HG03196 (cell line): ENCODE data around the gene KIF9.
"Not testable (repeated sequence)": the region's sequence is repeated elsewhere in the genome, so short reads cannot be mapped to it uniquely, and the experiment has no call there.

Experiments used
- ATAC-seq: cut with Tn5 transposase; IDR thresholded peaks from one replicate; pipeline ENCODE4 v1.9.1; 2021; ENCODE audit not compliant: unreplicated experiment

Gene KIF9

DNA sequence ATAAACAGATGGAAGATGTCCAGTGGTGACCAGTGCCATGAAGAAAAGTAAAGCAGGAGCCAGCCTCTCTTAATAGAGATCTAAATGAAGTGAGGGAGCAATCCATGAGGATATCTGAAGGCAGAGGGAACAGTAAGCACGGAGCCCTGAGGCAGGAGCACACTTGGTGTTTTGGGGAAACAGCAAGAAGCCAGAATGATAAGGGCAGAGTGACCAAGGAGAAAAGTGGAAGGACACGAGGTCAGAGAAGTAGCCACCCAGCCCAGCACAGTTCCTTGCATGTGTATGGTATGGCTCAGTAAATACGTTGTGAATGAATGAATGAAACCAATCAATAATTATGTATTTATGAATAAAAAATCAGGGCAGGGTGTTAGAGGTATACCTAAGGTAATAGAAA lies 11.8 kb upstream of the KIF9 start:
- ATAC-seq, result no peak

DNA sequence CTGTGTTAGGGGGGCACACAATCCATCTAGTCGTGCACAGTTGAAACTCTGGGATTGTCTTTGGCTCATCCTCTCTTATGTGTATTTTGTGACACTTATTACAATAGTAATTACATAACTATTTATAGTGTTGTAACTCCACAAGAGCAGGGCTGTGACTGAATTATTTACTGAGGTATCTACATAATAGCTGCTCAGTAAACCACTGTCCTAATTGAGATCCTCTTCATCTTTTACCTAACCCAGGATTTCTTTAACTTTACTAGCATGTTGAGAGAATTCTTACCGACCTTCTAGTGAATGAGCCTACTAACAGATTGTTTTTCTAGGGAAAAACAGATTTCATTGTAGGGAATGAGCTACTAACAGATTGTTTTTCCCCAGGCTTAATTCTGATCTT lies 11.2 kb upstream of the KIF9 start:
- no peak for ATAC-seq

GRCh38 chr3:47291754-47292420 lies 9.3 kb upstream of the KIF9 start:
- not testable (repeated sequence) for ATAC-seq

DNA sequence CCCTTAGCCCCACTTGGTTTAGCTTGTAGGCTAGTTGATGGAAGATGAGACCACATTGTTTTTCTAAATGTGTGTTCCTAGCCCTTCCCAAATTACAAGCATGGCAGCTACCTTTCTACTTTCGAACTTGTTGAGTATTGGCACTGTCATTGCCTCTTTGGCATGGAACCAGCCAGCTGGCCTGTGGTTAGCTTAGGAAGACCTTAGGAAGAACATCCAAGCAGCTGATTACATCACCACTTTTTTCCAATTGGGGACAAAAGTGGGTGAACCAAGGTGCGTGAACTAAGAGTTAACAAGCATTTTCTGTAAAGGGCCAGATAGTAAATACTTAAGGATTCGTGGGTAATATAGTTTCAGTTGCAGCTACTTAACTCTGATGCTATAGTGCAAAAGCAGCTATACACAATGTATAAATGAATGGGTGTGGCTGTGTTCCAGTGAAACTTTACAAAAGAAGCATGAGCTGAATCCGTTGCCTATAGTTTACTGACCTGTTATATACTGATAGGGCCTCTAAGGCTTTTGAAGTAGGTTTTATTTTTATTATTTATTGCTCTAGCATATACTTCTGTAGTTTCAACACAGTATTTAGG lies 8.7 kb upstream of the KIF9 start:
- no peak for ATAC-seq

DNA sequence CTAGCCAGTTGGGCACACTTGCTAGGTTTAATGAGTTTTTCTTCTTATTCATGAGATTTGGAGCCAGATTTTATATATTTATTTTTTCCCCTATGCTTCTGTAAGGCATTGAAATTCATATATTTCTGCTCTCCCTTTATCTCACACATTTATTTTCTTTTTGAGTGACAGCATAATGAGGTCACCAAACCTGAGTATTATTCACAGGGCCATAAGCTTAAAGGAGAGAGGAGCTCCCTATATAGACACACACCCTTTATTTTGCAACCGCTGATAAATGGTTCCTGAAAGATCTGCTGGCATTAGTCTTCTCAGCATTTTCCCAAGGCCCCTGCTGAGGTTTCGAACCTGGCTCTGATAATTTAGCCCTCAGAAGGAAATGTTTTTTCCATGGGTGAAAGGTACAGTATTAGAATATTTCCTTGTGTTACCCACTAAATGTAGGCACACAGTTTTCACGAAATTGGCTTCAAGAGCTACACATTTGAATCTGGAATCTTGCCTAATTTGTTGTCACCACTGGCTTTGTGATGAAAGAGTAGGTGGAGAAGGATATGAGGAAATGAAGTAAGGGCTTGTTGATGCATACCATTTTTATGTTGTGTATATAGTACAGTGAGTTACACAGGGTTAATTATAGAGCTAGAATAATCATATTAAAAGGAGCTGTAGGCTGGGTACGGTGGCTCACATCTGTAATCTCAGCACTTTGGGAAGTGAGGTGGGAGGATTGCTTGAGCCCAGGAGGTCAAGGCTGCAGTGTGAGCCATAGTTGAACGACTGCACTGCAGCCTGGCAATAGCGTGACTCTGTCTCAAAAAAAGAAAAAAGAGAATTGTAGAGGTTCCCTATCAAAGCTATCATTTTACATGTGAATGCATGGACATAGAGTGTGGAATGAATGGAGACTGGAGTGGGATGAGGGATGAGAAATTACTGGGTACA lies 6.6 kb upstream of the KIF9 start:
- no peak for ATAC-seq

DNA sequence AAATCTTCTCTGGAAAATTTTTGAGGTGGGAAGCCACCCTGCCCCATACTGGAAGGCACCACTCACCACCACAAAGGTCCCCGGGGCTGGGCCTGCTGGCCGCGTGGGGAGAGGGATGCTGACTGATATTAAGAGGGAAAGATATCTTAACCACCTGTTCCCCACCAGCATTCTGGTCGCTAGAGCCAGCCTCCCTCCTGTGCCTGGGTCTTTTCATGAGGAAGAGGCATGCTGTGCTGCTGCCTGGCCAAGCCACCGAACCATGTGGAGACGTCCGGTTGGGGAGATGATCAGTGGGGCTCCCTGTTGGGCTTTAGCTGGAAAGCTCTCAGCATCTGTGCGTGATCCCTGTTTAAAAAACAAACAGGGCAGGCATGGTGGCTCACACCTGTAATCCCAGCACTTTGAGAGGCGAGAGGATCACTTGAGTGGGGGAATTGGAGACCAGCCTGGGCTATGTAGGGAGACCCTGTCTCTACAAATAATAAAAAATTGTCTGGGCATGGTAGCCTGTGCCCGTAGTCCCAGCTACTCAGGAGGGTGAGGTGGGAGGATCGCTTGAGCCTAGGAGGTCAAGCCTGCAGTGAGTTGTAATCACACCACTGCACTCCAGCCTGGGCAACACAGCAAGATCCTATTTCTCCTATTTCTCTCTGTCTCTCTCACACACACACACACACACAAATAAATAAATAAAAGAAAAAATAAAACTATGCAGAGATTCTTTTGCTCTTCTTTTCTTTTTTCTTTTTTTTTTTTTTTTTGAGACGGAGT lies 1.2 kb upstream of the KIF9 start:
- no peak for ATAC-seq

- ATAC-seq, result no peak
These were observed 566 bp upstream of the KIF9 start for GRCh38 chr3:47283193-47283537.

- no peak for ATAC-seq
These were observed 2.1 kb downstream of the KIF9 start for GRCh38 chr3:47280519-47280918.

DNA sequence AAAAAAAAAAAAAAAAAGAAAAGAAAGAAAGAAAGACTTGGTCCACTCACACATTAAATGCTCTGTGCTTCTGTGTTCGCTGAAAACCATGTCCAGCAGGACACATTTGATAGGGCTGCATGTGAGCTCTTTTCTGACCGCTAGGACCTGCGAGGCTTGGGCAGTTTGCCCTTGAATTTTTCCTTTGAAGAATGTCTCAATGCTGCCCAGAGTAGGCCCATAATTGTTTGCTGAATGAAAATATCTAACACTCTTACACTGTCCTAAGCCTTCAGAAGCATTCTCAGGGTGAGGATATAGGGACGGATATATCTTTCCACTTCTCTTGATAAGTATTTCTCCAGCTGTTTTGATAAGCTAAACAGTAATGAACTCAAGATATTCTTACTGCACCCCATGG lies 6.0 kb downstream of the KIF9 start:
- ATAC-seq, result no peak

DNA sequence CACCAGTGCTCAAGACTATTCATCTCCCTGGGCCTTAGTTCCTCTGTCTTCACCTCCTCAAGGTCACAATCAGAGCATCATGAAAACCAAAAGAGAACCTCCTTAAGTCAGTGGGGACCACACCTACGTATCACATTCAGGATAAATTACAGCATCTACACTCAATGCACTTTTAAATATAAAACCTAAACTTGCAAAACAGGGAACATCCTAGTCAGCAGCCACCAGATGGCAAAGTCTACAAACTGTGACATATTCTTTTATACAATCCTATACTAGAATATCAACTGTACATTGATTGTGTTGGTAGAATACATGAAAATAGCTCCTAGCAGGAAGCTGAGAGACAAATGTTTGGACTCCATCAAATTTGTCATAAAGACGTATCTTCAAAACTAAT lies 7.9 kb downstream of the KIF9 start:
- ATAC-seq, result no peak

DNA sequence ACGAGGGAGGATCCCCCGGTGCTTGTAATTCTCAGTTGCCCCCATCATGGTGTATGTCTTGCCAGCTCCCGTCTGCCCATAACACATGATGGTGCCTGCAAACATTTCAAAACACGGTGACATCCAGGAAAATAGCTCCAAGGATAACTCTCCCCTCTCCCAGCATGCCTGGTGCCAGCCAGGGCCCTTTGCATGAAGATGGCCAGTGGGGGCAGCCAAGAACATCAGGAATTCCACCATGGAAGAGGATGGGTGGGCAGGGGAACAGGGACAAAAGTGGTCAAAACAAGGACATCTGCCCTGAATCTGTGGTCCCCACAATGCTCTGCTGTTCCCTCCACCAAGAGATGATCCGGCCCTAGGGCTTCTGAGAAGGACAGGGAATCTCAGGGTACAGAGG lies 9.0 kb downstream of the KIF9 start:
- no peak for ATAC-seq

DNA sequence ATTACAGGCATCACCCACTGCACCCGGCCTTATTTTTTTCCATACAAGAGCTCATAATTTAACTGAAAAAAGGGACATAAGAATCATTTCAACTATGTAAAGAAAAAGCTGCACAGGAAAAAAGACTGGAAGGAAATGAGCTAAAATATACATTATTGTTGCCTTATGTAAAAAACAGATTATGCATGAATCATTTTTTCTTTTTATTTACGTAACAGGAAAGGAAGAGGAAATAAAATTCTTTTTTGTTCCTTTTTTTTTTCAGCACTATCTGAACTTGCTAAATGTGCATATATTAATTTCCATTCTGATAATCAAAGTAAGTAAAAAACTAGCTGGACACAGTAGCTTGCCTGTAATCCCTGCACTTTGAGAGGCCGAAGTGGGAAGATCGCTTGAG lies 12.1 kb downstream of the KIF9 start:
- no peak for ATAC-seq

DNA sequence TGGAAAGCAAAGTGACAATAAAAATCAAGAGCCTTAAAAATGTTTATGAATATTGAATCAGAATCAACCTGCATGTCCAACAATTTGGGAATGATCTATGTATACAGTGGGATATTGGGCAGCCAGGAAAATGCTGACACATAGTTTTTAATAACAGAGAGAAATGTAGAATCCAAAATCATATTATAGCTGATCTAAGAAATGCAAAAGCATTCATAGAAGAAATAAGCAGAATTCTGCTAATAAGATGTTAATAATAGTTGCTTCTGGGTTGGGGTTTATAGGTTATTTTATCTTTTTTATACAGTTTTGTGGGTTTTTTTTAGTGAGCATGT lies 15.1 kb downstream of the KIF9 start:
- no peak for ATAC-seq

DNA sequence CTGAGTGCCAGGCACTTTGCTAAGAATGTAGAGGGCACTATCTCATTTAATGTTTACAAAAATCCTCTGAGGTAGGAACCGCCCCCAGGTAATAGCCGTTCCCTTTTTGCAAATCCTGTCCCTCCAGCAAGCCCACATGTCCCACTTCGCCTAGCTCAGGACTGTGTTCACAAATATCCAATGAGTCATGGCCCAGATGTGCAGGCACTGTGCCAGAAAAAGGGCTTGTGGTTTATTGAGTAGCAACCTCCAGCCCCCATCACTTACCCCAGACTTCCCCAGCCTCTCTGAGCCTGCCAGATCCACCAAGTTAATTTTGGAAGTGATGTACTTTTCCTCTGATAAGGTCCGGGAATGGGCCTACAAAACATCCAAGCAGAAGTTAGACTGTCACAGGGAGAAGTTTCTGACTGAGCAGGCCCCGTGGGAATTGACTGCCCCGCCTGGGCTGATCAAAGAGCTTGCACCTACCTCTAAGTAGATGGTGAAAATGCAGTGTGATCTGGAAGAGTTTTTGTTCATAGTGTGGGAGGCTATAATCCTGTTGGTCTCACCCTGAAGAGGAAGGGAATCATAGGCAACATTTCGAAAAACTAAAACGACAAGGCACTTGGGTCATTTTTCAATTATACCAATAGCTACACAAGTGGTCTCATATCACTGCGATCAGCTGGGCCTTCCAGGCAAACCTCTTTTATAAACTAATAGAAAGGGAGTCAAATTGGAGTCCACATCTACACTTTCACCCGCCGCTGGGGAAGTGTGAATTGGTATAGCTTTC lies 15.7 kb downstream of the KIF9 start:
- ATAC-seq, result no peak

DNA sequence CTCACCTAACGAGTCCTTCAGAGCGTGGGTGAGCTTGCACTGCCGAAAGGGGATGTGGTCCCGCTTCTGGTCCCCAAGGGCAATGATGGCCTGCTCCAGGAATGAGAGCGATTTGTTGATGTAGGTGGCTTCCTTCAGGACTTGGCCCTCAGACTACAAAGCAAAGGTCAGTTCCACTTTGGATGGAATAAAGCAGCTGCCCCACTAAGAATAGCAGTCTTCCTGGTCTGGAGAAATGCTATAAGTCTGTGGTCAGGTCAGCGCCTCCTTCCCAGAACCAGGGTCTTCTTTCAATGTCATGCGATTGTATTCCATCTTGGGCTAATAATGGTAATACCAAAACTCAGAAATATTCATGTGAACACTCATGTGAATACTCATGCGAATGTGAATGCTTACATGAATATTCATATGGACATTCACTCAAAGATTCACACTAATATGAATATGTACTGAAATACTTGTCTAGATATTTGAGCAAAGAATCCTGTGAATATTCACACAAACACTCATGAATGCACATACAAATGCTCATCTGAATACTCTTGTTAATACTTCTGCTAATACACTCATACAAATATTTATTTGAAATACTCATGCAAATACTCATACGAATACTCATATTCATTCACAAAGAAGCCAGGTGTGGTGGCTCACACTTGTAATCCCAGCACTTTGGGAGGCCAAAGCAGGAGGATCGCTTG lies 16.7 kb downstream of the KIF9 start:
- ATAC-seq, result no peak

DNA sequence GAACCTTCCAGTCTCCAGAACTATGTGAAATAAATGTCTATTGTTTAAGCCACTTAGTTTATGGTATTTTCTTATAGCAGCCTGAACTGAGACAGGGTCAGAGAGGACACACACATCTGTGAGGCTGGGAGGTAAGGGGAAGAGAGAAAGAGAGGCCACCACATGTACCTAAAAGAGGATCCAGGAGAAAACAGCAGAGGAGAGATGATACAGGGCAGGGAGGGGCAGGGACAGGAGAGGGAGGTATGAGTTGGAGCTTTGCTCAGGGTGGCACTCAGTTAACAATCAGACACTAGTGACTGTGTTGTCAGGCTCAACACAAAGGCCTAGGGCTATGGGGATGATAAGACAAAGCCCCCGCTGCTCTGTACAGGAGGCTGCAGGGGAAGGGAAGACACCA lies 17.6 kb downstream of the KIF9 start:
- no peak for ATAC-seq

GRCh38 chr3:47261301-47261700 lies 21.3 kb downstream of the KIF9 start:
- no peak for ATAC-seq

DNA sequence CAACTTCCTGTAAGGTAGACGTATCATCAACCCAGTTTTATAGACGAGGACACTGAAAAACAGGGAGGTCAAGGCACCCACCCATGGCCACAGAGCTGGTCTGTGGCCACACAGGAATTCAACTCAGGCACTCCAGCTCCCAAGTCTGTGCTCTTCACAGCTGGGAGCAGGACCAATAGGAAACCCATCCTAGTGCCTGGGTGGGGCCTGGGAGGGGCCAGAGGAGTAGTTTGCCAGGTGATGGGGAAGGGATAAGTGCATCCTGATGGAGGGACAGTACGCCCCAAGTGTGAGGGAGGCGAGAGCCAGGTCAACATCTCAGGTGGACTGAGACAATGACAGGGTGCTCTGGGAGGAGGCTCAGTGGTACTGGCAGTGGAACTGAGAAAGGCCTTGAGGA lies 22.0 kb downstream of the KIF9 start:
- no peak for ATAC-seq

DNA sequence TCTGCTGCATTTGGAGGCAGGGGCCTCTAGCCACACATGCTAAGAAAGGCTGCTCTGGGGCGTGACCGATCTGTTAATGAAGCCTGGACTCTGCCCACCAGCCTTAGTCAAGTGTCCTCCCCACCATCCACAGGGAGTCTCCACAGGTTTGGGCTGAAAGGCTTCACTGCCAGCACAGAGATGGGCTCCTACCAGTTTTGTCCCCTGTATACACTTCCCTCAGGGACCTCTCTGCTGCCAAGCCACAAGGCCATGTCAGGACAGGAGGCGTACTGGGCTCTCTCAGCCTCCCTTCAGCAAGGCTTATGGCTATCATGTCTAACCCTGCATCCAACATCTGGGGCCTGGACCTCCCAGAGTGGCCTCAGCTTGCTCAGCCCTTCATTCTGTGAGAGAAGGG lies 23.5 kb downstream of the KIF9 start:
- no peak for ATAC-seq

DNA sequence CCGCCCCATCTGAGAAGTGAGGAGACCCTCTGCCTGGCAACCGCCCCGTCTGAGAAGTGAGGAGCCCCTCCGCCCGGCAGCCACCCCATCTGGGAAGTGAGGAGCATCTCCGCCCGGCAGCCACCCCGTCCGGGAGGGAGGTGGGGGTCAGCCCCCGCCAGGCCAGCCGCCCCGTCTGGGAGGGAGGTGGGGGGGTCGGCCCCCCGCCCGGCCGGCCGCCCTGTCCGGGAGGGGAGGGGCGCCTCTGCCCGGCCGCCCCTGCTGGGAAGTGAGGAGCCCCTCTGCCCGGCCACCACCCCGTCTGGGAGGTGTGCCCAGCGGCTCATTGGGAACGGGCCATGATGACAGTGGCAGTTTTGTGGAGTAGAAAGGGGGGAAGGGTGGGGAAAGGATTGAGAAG lies 26.3 kb downstream of the KIF9 start:
- ATAC-seq, result not testable (repeated sequence)
